Astrocyte of the cerebellum (primary cell): Measurements from ENCODE around the gene BAHD1.
A peak's percentile ranks its signal among the peaks of the same experiment; 100 is the strongest.

ENCODE experiments used
- DNase-seq: peaks from one replicate; pipeline ENCODE4 v3.0.0-alpha.2; 2011; ENCODE audit warnings: low read depth
- H3K4me3 ChIP-seq: 2 replicates; pipeline ENCODE4 v1.5.1; 2011; ENCODE audit warnings: mild to moderate bottlenecking, low read depth, low read length, moderate library complexity
- in situ Hi-C: cut with HindIII; loops from 2 replicates; pipeline ENCODE4 v1.10.0; 2017; ENCODE audit warnings: low sequenced_read_pairs
- TF ChIP-seq, protein P1 (sequence below): IDR thresholded peaks from 2 replicates; pipeline ENCODE4 v1.5.1; 2012; ENCODE audit warnings: low read length, low read depth, moderate library complexity, mild to moderate bottlenecking; ENCODE audit errors: missing control alignments

BAHD1 gene

GRCh38 chr15:40438712-40439111, 2.0 kb upstream of the BAHD1 start:
- no peak for DNase-seq

DNA sequence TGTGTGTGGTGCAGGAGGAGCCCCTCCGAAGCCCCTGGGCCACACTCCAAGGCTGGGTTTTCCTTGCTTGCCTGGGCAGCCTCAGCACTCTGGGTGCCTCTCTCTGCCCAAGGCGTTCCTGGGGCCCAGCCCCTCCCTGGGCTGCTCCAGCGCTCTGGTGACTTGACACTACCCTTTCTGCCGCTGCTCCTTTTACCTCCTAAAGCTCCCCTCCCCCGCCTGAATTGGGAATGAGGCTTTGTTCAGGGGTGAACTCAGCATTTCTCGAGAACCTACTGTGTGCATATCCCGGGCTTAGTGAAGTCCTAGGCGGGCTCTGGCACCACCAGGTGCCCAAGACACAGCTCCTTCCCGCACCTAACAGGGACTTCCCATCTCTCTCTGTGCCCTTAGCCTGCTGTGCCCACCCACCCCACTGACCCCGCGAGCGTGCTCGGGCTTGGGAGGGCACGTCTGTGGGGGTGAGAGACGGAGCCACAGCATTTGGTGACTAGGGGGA, 1.2 kb upstream of the BAHD1 start:
- H3K4me3 ChIP-seq, result peak overlapping the region; percentile 62
- DNase-seq, result no peak
- in situ Hi-C loops, result no loop called here
- TF ChIP-seq, protein P1, sequence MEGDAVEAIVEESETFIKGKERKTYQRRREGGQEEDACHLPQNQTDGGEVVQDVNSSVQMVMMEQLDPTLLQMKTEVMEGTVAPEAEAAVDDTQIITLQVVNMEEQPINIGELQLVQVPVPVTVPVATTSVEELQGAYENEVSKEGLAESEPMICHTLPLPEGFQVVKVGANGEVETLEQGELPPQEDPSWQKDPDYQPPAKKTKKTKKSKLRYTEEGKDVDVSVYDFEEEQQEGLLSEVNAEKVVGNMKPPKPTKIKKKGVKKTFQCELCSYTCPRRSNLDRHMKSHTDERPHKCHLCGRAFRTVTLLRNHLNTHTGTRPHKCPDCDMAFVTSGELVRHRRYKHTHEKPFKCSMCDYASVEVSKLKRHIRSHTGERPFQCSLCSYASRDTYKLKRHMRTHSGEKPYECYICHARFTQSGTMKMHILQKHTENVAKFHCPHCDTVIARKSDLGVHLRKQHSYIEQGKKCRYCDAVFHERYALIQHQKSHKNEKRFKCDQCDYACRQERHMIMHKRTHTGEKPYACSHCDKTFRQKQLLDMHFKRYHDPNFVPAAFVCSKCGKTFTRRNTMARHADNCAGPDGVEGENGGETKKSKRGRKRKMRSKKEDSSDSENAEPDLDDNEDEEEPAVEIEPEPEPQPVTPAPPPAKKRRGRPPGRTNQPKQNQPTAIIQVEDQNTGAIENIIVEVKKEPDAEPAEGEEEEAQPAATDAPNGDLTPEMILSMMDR, result no peak

More at GRCh38 chr15:40438712-40439111, 2.0 kb upstream of the BAHD1 start:
- no peak overlapping the region for H3K4me3 ChIP-seq
- TF ChIP-seq, protein P1, result no peak
- in situ Hi-C loops, result no loop called here

- DNase-seq, result no peak
- peak overlapping the region; percentile 62 for H3K4me3 ChIP-seq
- in situ Hi-C loops, result no loop called here
- TF ChIP-seq, protein P1, result no peak
These were observed 602 bp upstream of the BAHD1 start for GRCh38 chr15:40439960-40440742.

DNA sequence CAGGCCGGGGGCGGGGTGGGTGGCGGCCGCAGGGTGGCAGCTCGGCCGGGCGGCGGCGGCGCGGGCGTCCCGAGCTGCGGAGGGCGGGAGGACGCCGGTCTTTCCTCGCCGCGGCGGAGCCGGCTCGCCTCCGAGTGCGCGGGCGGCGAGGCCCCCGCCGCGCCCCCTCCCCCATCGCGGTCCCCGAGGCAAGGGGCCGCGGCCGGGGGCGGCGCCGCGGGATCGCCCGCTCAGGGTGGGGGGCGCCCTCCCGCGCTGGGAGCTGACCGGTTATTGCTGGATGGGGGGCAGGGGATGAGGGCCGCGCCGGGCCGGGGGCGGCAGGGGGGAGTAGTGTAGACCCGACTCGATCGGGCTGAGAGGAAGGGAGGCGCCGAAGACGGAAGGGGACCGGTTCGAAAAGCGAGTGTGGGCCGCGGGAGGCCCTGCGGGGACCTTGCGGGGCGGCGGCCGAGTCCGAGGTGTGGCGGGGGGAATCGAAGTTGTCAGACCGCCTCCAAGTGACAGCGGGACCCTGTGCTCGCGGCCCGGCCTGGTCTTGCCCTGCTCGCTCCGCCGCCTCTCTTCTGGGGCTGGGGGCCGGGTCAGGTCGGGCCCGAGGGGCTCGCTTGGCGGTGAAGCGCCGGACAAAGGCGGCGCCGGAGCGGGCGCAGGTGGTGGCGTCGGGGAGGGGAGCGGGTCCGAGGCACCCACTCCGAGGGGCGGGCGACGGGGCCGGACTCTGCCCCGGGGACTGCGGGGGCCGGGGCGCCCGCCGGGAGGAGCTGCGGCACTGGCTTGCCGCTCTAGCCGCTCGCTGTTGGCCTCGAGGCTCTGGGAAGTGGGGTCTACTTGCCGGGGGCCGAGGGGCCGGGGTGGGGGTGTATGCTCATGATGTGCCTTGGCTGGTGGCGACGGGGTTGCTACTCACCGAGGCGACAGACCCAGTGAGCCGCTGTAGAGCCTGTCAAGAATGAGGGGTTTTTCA, 1.1 kb downstream of the BAHD1 start:
- peak overlapping the region; percentile 62 for H3K4me3 ChIP-seq
- TF ChIP-seq, protein P1, result no peak
- DNase-seq, result no peak
- in situ Hi-C loops, result no loop called here

DNA sequence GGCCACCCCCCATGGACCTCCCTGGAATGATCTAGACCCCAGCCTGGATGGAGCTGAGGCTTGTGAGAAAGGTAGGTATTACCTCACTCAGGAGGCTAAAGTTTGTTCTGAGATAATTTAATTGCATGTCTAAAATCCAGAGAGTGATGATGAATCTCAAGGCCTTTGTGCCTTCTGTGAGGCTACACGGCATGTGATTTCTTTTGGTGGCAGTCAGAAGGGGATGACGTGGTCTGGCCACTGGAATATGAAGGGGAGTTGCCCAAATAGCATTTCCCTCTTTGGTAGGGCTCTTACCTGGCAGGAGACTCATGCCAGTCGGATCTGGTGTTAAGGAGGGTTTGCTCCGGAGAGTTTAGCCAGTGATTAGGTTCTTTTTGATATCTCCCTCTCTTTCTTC, 2.5 kb downstream of the BAHD1 start:
- H3K4me3 ChIP-seq, result no peak overlapping the region
- TF ChIP-seq, protein P1, result no peak
- in situ Hi-C loops, result no loop called here

DNA sequence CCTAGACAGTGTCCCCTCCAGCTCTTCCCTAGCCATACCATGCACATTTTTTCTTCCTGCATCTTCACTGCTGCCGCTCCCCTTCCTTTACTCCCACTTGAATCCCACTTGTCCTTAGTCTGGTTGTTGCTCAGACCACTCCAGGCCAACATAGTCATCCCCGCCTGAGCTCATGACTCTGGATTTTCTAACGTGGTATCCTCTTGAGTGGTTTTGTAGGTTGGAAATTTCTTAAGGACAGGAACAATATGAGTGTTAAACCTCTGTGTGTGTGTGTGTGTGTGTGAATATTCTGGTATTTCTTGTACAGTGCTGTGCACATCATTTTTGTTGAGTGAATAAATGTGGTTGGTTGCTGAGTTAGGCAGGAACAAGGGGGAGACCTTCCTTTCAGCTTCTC, 3.1 kb downstream of the BAHD1 start:
- in situ Hi-C loops, result no loop called here
- DNase-seq, result no peak
- TF ChIP-seq, protein P1, result no peak

More for the DNA sequence above, 2.5 kb downstream of the BAHD1 start:
- DNase-seq, result no peak

More for the DNA sequence above, 3.1 kb downstream of the BAHD1 start:
- H3K4me3 ChIP-seq, result no peak overlapping the region
